Effector memory CD4-positive, alpha-beta T cell (primary cell): ENCODE data around the gene HSPA14.
A peak's percentile ranks its signal among the peaks of the same experiment; 100 is the strongest.

Experiments
- DNase-seq, 3 donors: peaks; one replicate each; pipeline ENCODE4 v3.0.0-alpha.2; 2020
- H3K27ac ChIP-seq: 2 replicates; pipeline ENCODE4 v1.7.0; 2013; ENCODE audit warnings: mild to moderate bottlenecking, low read length, moderate library complexity; ENCODE audit not compliant: insufficient read depth, poor library complexity, severe bottlenecking
- H3K27me3 ChIP-seq: replicated peaks from 2 replicates; pipeline ENCODE4 v1.7.0; 2013; ENCODE audit warnings: mild to moderate bottlenecking, low read length; ENCODE audit not compliant: insufficient read depth, control insufficient read depth, poor library complexity, severe bottlenecking
- H3K36me3 ChIP-seq: 2 replicates; pipeline ENCODE4 v1.7.0; 2013; ENCODE audit warnings: mild to moderate bottlenecking, low read length, moderate library complexity; ENCODE audit not compliant: control insufficient read depth, insufficient read depth
- H3K4me1 ChIP-seq: 2 replicates; pipeline ENCODE4 v1.7.0; 2013; ENCODE audit warnings: low read length, mild to moderate bottlenecking; ENCODE audit not compliant: control insufficient read depth, insufficient read depth, poor library complexity, severe bottlenecking
- H3K4me3 ChIP-seq: 2 replicates; pipeline ENCODE4 v1.7.0; 2013; ENCODE audit warnings: low read length, low read depth, mild to moderate bottlenecking; ENCODE audit not compliant: insufficient read depth, poor library complexity, severe bottlenecking
- H3K9me3 ChIP-seq: 2 replicates; pipeline ENCODE4 v1.7.0; 2013; ENCODE audit warnings: mild to moderate bottlenecking, low read length, moderate library complexity; ENCODE audit not compliant: control insufficient read depth

Gene HSPA14

GRCh38 chr10:14837003-14837756 lies 926 bp upstream of the HSPA14 start:
- peak overlapping the region; percentile 88 for H3K4me3 ChIP-seq
- peaks cover 6% of the 10 kb centered on the region for H3K4me1 ChIP-seq
- no peaks in the 10 kb centered on the region for H3K9me3 ChIP-seq
- peaks cover 9% of the 10 kb centered on the region for H3K36me3 ChIP-seq
- H3K27me3 ChIP-seq = no peaks in the 10 kb centered on the region
- H3K27ac ChIP-seq = peak overlapping the region; percentile 91
- DNase-seq = no peak

GRCh38 chr10:14838582-14839304 lies 637 bp downstream of the HSPA14 start:
- no peaks in the 10 kb centered on the region for H3K9me3 ChIP-seq
- H3K4me3 ChIP-seq = peak overlapping the region; percentile 90
- H3K36me3 ChIP-seq = peaks cover 25% of the 10 kb centered on the region
- H3K4me1 ChIP-seq = peaks cover 6% of the 10 kb centered on the region
- DNase-seq = peak in 1 of 3 donors; percentile 2
- H3K27me3 ChIP-seq = no peaks in the 10 kb centered on the region
- peak overlapping the region; percentile 91 for H3K27ac ChIP-seq

- H3K27me3 ChIP-seq = no peaks in the 10 kb centered on the region
- no peaks in the 10 kb centered on the region for H3K9me3 ChIP-seq
- no peak for DNase-seq
- peaks cover 31% of the 10 kb centered on the region for H3K36me3 ChIP-seq
- peak overlapping the region; percentile 90 for H3K4me3 ChIP-seq
- H3K4me1 ChIP-seq = peaks cover 6% of the 10 kb centered on the region
- no peak overlapping the region for H3K27ac ChIP-seq
These were observed 1.2 kb downstream of the HSPA14 start for GRCh38 chr10:14839305-14839695.

- DNase-seq = no peak
- Histone ChIP-seq H3K36me3 (peaks cover 37% of the 10 kb centered on the region), H3K4me1 (peaks cover 6% of the 10 kb centered on the region), H3K9me3 (no peaks in the 10 kb centered on the region), H3K27me3 (no peaks in the 10 kb centered on the region), H3K4me3 (no peak overlapping the region), H3K27ac (no peak overlapping the region)
These were observed 2.1 kb downstream of the HSPA14 start for GRCh38 chr10:14840178-14840577.

- no peak overlapping the region for H3K27ac ChIP-seq
- peaks cover 39% of the 10 kb centered on the region for H3K36me3 ChIP-seq
- no peaks in the 10 kb centered on the region for H3K4me1 ChIP-seq
- H3K27me3 ChIP-seq = no peaks in the 10 kb centered on the region
- DNase-seq = no peak
- no peaks in the 10 kb centered on the region for H3K9me3 ChIP-seq
- no peak overlapping the region for H3K4me3 ChIP-seq
These were observed 5.4 kb downstream of the HSPA14 start for GRCh38 chr10:14843327-14843988.

GRCh38 chr10:14844948-14845347 lies 6.8 kb downstream of the HSPA14 start:
- no peaks in the 10 kb centered on the region for H3K9me3 ChIP-seq
- H3K4me1 ChIP-seq = no peaks in the 10 kb centered on the region
- peaks cover 39% of the 10 kb centered on the region for H3K36me3 ChIP-seq
- DNase-seq = no peak
- no peak overlapping the region for H3K27ac ChIP-seq
- H3K4me3 ChIP-seq = no peak overlapping the region
- H3K27me3 ChIP-seq = no peaks in the 10 kb centered on the region

GRCh38 chr10:14852236-14852635 lies 14.1 kb downstream of the HSPA14 start:
- H3K9me3 ChIP-seq = no peaks in the 10 kb centered on the region
- no peak overlapping the region for H3K27ac ChIP-seq
- no peak overlapping the region for H3K4me3 ChIP-seq
- DNase-seq = no peak
- H3K4me1 ChIP-seq = no peaks in the 10 kb centered on the region
- H3K36me3 ChIP-seq = peaks cover 6% of the 10 kb centered on the region
- no peaks in the 10 kb centered on the region for H3K27me3 ChIP-seq

GRCh38 chr10:14855453-14855852 lies 17.3 kb downstream of the HSPA14 start:
- H3K27me3 ChIP-seq = no peaks in the 10 kb centered on the region
- no peak for DNase-seq
- no peaks in the 10 kb centered on the region for H3K9me3 ChIP-seq
- no peak overlapping the region for H3K4me3 ChIP-seq
- H3K4me1 ChIP-seq = no peaks in the 10 kb centered on the region
- H3K36me3 ChIP-seq = peaks cover 18% of the 10 kb centered on the region
- no peak overlapping the region for H3K27ac ChIP-seq

GRCh38 chr10:14858338-14858960 lies 20.3 kb downstream of the HSPA14 start:
- Histone ChIP-seq H3K27ac (no peak overlapping the region), H3K4me1 (no peaks in the 10 kb centered on the region), H3K36me3 (peaks cover 26% of the 10 kb centered on the region), H3K4me3 (no peak overlapping the region), H3K27me3 (no peaks in the 10 kb centered on the region), H3K9me3 (no peaks in the 10 kb centered on the region)
- no peak for DNase-seq
